Endothelial cell (in vitro differentiated cells): ENCODE results near the gene FAM174B. TPM values are rescaled to one million over a fixed set of nuclear protein-coding genes. Genes with fewer than 3 reads are reported as not detected.

Source experiments
- DNase-seq: peaks from one replicate; pipeline ENCODE4 v3.0.0; 2021; ENCODE audit warnings: low spot score
- H3K27ac Mint-ChIP-seq: one replicate; pipeline ENCODE4 v1.8.0; 2021; ENCODE audit warnings: mixed read lengths, inconsistent platforms; ENCODE audit not compliant: unreplicated experiment
- H3K27me3 Mint-ChIP-seq: one replicate; pipeline ENCODE4 v1.8.0; 2021; ENCODE audit warnings: mild to moderate bottlenecking, moderate library complexity, mixed read lengths, inconsistent platforms; ENCODE audit not compliant: unreplicated experiment
- H3K36me3 Mint-ChIP-seq: one replicate; pipeline ENCODE4 v1.8.0; 2021; ENCODE audit warnings: mild to moderate bottlenecking, low read depth, mixed read lengths, inconsistent platforms; ENCODE audit not compliant: unreplicated experiment
- H3K4me1 Mint-ChIP-seq: one replicate; pipeline ENCODE4 v1.8.0; 2021; ENCODE audit warnings: mild to moderate bottlenecking, mixed read lengths, inconsistent platforms; ENCODE audit not compliant: unreplicated experiment
- H3K4me3 Mint-ChIP-seq: one replicate; pipeline ENCODE4 v1.8.0; 2021; ENCODE audit warnings: mild to moderate bottlenecking, mixed read lengths, inconsistent platforms; ENCODE audit not compliant: unreplicated experiment
- H3K9me3 Mint-ChIP-seq: one replicate; pipeline ENCODE4 v1.8.0; 2021; ENCODE audit warnings: mixed read lengths, inconsistent platforms; ENCODE audit not compliant: unreplicated experiment
- CTCF ChIP-seq: fragments of 200-600 bp; sonication (generic); IDR thresholded peaks from one replicate; pipeline ENCODE4 v1.5.0; 2021; ENCODE audit warnings: antibody characterized with exemption; ENCODE audit not compliant: unreplicated experiment
- total RNA-seq: library from RNA; stranded (reverse); fragmentation: NEBNext Ultra II Directional; extraction: Animal tissue kit (Norgen Biotek cat#: 25700); gene quantifications from one replicate; pipeline ENCODE4 v1.2.1, GENCODE V29; 2021; ENCODE audit not compliant: unreplicated experiment

The FAM174B gene
- total RNA-seq, 1 donor from 2014 or later, result 163 TPM

- Mint-ChIP-seq H3K4me3 (no peak overlapping the region), H3K27me3 (peaks cover 3% of the 10 kb centered on the region), H3K27ac (no peak overlapping the region), H3K4me1 (peaks cover 39% of the 10 kb centered on the region), H3K9me3 (no peaks in the 10 kb centered on the region), H3K36me3 (peaks cover 2% of the 10 kb centered on the region)
- DNase-seq, result no peak
- TF ChIP-seq CTCF, result no peak
Measured at GRCh38 chr15:92663250-92663951, 7.8 kb upstream of the FAM174B start.

- Mint-ChIP-seq H3K4me1 (peaks cover 35% of the 10 kb centered on the region), H3K4me3 (no peak overlapping the region), H3K9me3 (no peaks in the 10 kb centered on the region), H3K36me3 (no peaks in the 10 kb centered on the region), H3K27ac (no peak overlapping the region), H3K27me3 (no peaks in the 10 kb centered on the region)
- DNase-seq, result no peak
- no peak for TF ChIP-seq CTCF
Measured at GRCh38 chr15:92662762-92663161, 7.2 kb upstream of the FAM174B start.

GRCh38 chr15:92661956-92662355 is 6.4 kb upstream of the FAM174B start:
- no peak for DNase-seq
- H3K9me3 Mint-ChIP-seq, result no peaks in the 10 kb centered on the region
- no peaks in the 10 kb centered on the region for H3K36me3 Mint-ChIP-seq
- no peak overlapping the region for H3K4me3 Mint-ChIP-seq
- peaks cover 27% of the 10 kb centered on the region for H3K4me1 Mint-ChIP-seq
- H3K27ac Mint-ChIP-seq, result no peak overlapping the region
- TF ChIP-seq CTCF, result no peak
- H3K27me3 Mint-ChIP-seq, result no peaks in the 10 kb centered on the region

GRCh38 chr15:92661069-92661468 is 5.5 kb upstream of the FAM174B start:
- no peak for DNase-seq
- H3K9me3 Mint-ChIP-seq, result no peaks in the 10 kb centered on the region
- no peaks in the 10 kb centered on the region for H3K27me3 Mint-ChIP-seq

More at GRCh38 chr15:92661069-92661468, 5.5 kb upstream of the FAM174B start:
- Mint-ChIP-seq H3K27ac (no peak overlapping the region), H3K4me3 (no peak overlapping the region), H3K36me3 (no peaks in the 10 kb centered on the region), H3K4me1 (peaks cover 22% of the 10 kb centered on the region)
- no peak for TF ChIP-seq CTCF
